HG02571 (cell line): ENCODE data around the gene TSPYL6.
A peak's percentile ranks its signal among the peaks of the same experiment; 100 is the strongest.
"Not testable (repeated sequence)": the region's sequence is repeated elsewhere in the genome, so short reads cannot be mapped to it uniquely, and the experiment has no call there.

Experiments used
- ATAC-seq: cut with Tn5 transposase; IDR thresholded peaks from one replicate; pipeline ENCODE4 v1.9.1; 2021; ENCODE audit warnings: mild to moderate bottlenecking, moderate library complexity; ENCODE audit not compliant: unreplicated experiment

Gene TSPYL6

DNA sequence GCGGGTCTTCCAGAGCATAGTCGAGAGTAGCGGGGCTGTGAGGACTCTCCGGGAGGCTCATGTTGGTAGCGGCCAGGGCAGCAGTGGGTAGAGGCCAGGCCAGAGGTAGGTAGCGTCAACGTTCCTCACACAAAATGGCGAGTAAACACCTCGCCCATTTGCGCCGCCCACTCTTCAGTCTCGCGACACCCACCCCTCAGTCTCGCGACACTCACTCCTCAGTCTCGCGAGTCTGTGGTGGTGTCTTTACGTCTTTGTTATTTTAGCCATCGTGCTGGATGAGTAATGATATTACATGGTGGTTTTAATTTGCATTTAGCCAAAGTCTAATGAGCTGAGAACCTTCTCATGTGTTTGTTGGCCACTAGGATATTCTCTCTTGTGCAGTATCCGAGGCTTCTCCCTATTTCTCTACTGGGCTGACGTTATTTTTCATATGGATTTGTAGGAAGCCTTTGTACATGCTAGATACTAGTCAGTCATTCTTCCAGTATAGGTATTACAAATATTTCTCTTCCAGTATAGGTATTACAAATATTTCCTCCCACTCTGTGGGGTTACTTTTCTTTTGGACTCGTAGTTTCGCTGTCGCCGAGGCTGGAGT is at the start of gene TSPYL6:
Gene TSPYL6, minus strand, starts transcription at position 139 of the 604 bp plus-strand sequence. Its CDS starts 78 bp downstream, at position 61.
- ATAC-seq: no peak

DNA sequence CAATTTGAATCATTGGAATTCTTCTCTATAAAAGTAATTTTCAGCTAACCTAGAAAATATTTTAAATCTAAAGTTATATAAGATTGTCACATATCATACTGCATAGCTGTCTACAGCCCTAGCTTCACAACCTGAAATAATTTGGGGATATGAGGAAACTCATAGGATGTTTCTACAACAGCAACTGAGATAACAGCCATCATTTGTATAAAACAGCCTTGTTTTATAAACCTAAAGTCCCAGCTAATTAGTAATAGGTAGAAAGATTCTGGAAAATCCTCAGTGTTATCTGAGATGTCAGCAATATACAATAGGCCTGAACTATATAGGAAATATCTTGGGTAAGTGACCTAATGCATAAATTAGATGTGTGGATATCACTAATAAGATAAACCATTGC is 47.6 kb upstream of the TSPYL6 start:
- ATAC-seq: no peak

- no peak for ATAC-seq
Observed at GRCh38 chr2:54298514-54298913, 42.5 kb upstream of the TSPYL6 start.

GRCh38 chr2:54295911-54296310 is 39.9 kb upstream of the TSPYL6 start:
- no peak for ATAC-seq

DNA sequence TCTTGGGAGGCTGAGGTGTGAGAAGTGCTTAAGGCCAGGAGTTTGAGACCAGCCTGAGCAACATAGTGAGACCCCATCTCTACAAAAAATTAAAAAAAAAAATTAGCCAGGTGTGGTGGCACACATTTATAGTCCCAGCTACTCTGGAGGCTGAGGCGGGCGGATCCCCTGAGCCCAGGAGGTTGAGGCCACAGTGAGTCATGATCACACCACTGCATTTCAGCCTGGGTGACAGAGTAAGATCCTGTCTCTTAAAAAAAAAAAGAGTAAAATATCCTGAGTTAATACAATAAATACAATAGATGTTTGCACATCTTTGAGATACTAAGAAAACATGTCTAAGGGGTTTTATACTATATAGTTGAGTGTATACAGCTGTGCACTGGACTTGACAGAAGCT is 38.6 kb upstream of the TSPYL6 start:
- not testable (repeated sequence) for ATAC-seq

- no peak for ATAC-seq
Observed at GRCh38 chr2:54290356-54291025, 34.5 kb upstream of the TSPYL6 start.

GRCh38 chr2:54289917-54290316 is 33.9 kb upstream of the TSPYL6 start:
- ATAC-seq: no peak

- ATAC-seq: no peak
Observed at GRCh38 chr2:54287532-54287931, 31.5 kb upstream of the TSPYL6 start.

- no peak for ATAC-seq
Observed at GRCh38 chr2:54285451-54285850, 29.4 kb upstream of the TSPYL6 start.

DNA sequence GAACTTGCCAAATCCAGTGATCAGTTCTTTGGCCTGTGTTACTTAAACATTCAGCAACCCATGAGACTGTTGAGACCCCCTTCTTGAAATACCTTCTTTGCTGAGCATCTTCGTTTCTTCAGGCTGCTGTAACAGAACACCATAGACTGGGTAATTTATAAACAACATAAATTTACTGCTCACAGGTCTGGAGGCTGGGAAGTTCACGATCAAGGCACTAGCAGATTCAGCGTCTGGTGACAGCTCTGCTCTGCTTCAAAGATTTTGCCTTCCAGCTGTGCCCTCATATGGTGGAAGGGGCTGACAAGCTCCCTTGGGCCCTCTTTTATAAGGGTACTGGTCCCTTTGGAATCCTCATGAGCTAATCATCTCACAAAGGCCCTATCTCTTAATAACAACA is 28.8 kb upstream of the TSPYL6 start:
- no peak for ATAC-seq

GRCh38 chr2:54279385-54279784 is 23.4 kb upstream of the TSPYL6 start:
- no peak for ATAC-seq

- ATAC-seq: no peak
Observed at GRCh38 chr2:54275541-54275940, 19.5 kb upstream of the TSPYL6 start.

DNA sequence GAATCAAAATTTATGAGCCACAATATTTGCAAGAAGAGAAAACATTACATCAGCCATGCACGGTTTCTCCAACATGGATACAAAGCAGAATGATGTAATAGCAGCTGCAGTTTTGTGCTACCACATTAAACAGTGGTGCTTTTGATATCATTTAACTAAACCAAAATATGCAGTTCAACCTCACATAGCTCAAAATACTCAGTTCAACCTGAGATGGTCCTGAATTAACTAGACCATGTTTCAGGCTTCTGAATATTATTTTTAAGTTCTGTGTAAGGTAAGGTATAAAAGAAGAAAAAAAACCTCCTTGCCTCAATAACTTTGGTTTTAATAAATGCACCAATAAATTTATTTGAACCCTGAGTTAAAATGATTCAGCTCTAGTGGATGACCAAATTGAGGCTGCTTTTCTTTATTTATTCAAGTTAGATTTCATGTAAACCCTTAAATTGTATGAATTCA is 18.8 kb upstream of the TSPYL6 start:
- ATAC-seq: no peak

DNA sequence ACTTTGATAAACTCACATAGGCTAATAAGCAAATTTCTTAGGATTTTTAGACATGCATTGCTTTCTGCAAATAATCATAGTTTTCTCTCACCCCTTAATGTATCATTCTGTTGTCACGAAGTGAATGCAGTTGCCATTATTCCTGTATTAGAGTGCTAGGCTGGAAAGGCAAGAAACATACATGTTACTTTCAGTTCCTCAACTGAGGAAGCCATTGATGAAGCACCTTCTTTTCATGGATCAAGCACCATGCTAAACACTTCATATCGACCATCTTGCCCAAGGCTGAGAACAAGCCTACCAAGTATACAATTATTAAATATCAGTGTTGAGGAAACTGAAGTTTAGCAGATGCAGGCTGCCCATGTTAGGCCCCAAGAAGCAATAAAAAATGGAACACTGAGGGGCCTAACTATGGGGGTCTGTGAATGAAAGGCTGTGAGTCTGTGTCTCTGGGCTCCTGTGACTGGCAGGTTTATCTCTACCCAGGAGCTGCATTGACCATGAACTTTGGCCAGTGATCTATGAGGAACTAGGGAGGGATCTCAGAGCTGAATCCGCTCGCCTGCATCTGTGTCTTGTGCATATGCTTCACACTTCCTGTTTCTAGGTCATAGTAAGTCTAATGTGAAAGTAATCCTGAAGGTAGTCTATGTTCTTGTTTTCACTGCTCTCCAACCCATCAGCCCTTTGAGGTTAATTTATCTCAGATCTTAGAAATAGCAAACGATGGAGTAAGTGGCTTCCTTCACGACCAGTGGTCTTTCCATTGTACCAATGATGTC is 16.0 kb upstream of the TSPYL6 start:
- peak; percentile 90 for ATAC-seq

GRCh38 chr2:54271189-54271588 is 15.2 kb upstream of the TSPYL6 start:
- ATAC-seq: no peak

DNA sequence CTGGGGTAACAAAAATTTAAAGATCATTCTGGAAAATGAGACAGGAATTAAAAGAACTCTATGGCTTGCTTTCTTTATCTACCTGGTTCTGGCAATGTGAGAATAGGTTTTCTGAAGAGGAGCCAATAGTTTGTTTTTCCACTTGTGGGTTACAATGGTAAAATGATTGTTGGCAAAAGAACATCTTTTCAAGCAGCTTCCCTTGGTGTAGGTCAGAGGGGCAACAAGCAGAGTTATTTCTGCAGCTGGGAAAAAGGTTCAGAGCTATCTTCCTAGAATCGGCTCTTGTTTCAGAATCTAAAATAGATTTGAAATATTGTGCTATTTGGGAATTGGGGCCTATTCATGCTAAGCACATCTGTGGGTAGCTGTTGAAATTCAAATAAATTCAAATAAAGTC is 11.5 kb upstream of the TSPYL6 start:
- ATAC-seq: no peak

GRCh38 chr2:54265081-54265480 is 9.1 kb upstream of the TSPYL6 start:
- not testable (repeated sequence) for ATAC-seq

DNA sequence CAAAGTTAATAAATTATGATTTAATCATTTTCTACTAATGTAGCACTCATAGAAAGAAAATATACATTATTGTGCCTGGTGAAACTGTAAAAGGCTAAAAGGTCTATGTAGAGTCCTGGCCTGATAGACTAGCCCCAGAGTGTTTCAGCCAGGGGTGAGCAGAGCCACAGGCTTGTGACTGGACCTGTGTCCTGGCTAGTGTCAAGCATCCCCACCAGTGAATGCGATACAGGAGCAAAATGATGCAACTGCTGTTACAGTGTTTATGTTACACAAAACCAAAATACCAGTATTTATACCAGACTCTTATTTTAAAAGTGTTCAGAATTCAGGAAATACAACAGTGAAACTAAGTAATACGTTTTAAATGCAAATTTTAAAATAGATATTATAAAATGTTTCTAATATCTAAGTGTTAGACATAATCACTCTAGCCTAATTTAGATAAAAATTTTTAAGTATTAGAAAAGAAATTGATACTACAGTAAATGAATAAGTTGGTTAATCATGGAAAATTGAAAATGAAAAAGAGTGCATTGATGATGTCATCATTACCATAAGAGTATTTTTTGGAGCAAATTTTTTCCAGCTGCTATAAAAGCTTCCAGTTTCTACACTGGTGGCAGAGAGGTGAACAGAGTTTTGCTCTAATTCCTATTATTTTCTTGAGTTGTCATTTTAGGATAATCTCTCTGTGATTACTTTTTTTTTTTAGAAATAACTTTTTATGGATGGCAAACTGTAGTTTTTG is 6.2 kb upstream of the TSPYL6 start:
- no peak for ATAC-seq

GRCh38 chr2:54261537-54261936 is 5.5 kb upstream of the TSPYL6 start:
- no peak for ATAC-seq

GRCh38 chr2:54260241-54260595 is 4.2 kb upstream of the TSPYL6 start:
- no peak for ATAC-seq
